Sigmoid colon (tissue), 7 donors: ENCODE measurements around the gene NUCKS1. TPM values are rescaled to one million over a fixed set of nuclear protein-coding genes. Genes with fewer than 3 reads are reported as not detected.

Experiments
- DNase-seq: peaks from one replicate; pipeline ENCODE4 v3.0.0-alpha.2; 2019
- H3K27ac ChIP-seq, 4 donors: fragments of 200-600 bp; sonication (generic); one replicate each; pipeline ENCODE4 v1.5.1; 2016 to 2019; ENCODE audit warnings: mild to moderate bottlenecking in 1 of 4
- H3K27me3 ChIP-seq, 3 donors: fragments of 200-600 bp; sonication (generic); one replicate each; pipeline ENCODE4 v1.5.1; 2019; ENCODE audit warnings: mild to moderate bottlenecking in 1 of 3
- H3K36me3 ChIP-seq, 4 donors: fragments of 200-600 bp; sonication (generic); one replicate each; pipeline ENCODE4 v1.5.1; 2016 to 2019
- H3K4me1 ChIP-seq, 4 donors: fragments of 200-600 bp; sonication (generic); one replicate each; pipeline ENCODE4 v1.5.1; 2017 to 2019
- H3K4me3 ChIP-seq, 4 donors: fragments of 200-600 bp; sonication (generic); one replicate each; pipeline ENCODE4 v1.5.1; 2017 to 2019; ENCODE audit warnings: mild to moderate bottlenecking in 2 of 4, moderate library complexity in 1 of 4
- H3K9me3 ChIP-seq, 4 donors: fragments of 200-600 bp in 3 of 4; sonication (generic) in 3 of 4; one replicate each; pipeline versions ENCODE4 v1.5.1 to v1.6.1; 2013 to 2019
- CTCF ChIP-seq, 4 experiments: fragments of 450-650 bp in 3 of 4; fragments of 200-600 bp in 1 of 4; IDR thresholded peaks; one replicate each; pipeline ENCODE4 v1.5.1; 2016 to 2019; ENCODE audit warnings: antibody characterized with exemption in 4 of 4, mild to moderate bottlenecking in 3 of 4, moderate library complexity in 2 of 4
- EP300 ChIP-seq, 4 donors: sonication (generic); formaldehyde crosslinking; IDR thresholded peaks; one replicate each; pipeline ENCODE4 v1.6.1; 2017; ENCODE audit warnings: antibody characterized with exemption in 4 of 4
- POLR2A ChIP-seq, 2 donors: fragments of 450-650 bp; IDR thresholded peaks; one replicate each; pipeline ENCODE4 v1.6.1; 2016; ENCODE audit warnings: antibody characterized with exemption in 2 of 2, mild to moderate bottlenecking in 2 of 2, moderate library complexity in 2 of 2
- POLR2AphosphoS5 ChIP-seq, 4 donors: sonication (generic); formaldehyde crosslinking; IDR thresholded peaks; one replicate each; pipeline ENCODE4 v1.6.1; 2017; ENCODE audit warnings: antibody characterized with exemption in 4 of 4
- WGBS, 2 donors: extraction: QIAGEN DNeasy Blood & Tissue Kit; methylation state at CpG; one replicate each; pipeline ENCODE4 v1.1.7; 2013; 5-methylcytosine and 5-hydroxymethylcytosine counted together
- intact Hi-C: fragments of 100-400 bp; cut with DNase I; formaldehyde crosslinking; loops from one replicate; pipeline ENCODE4 v1.15.1; 2023
- polyA plus RNA-seq, 3 donors: library from polyadenylated mRNA; stranded (reverse); fragments of 200-250 nt; gene quantifications; one replicate each; pipeline ENCODE4 v1.2.3, GENCODE V29; 2013
- total RNA-seq, 4 donors: library from RNA; depleted of rRNA; stranded (reverse); fragments of >200 nt; gene quantifications; one replicate each; pipeline ENCODE4 v1.1.0, GENCODE V29; 2016
- donor health status: healthy with polysubstance abuse.
- donor health status: Bipolar disorder and iron deficiency.
- donor health status: healthy.

The NUCKS1 gene
- total RNA-seq (100 to 1,000 TPM in 2 of 4 donors, 10 to 100 TPM in 2; 88.9 to 112 (median 98.5) TPM), polyA plus RNA-seq (10 to 100 TPM; 22.2 to 39.4 (median 27.0) TPM)

- intact Hi-C loops, result loop anchor here (2.0 kb wide), 1 partner anchor 24 kb away; the partner anchor contains the start of gene RAB29
- H3K27me3 ChIP-seq, result no peaks in the 10 kb centered on the region
- 0 to 1% methylated on average over 27 of the region's 27 CpGs for WGBS, 2 donors
- peak within 1 kb of the TSS; percentile 99 to 100 (median 99) for H3K27ac ChIP-seq
- H3K4me3 ChIP-seq, result peak within 1 kb of the TSS; percentile 75 to 98 (median 91)
- peak; percentile 100 for DNase-seq
- no peaks in the 10 kb centered on the region for H3K9me3 ChIP-seq
- peak; percentile 82 to 95 (median 84) for TF ChIP-seq POLR2AphosphoS5 (IDR thresholded peaks at IDR 0.05)
- TF ChIP-seq CTCF (IDR thresholded peaks at IDR 0.05), result peak in 1 of 4 experiments; percentile 18
- TF ChIP-seq EP300 (IDR thresholded peaks at IDR 0.05), result no peak
- TF ChIP-seq POLR2A (IDR thresholded peaks at IDR 0.05), result peak; percentile 47 to 56
- no peaks in the 10 kb centered on the region for H3K36me3 ChIP-seq
- peaks cover 0 to 36% (median 26%) of the 10 kb centered on the region in 4 donors for H3K4me1 ChIP-seq
These were observed at the start of gene NUCKS1 for GRCh38 chr1:205750138-205751035. NUCKS1 (minus strand) TSS chr1:205750182; CDS start chr1:205749973, 209 bp downstream.

GRCh38 chr1:205798577-205798976 is 48.6 kb upstream of the NUCKS1 start:
- Histone ChIP-seq H3K27ac (no peak overlapping the region), H3K4me1 (peaks cover 0 to 17% (median 14%) of the 10 kb centered on the region in 4 donors), H3K27me3 (no peaks in the 10 kb centered on the region), H3K4me3 (no peak overlapping the region), H3K36me3 (peaks cover 27 to 74% (median 37%) of the 10 kb centered on the region in 4 donors), H3K9me3 (no peaks in the 10 kb centered on the region)
- 40 to 79% methylated on average over 5 of the region's 5 CpGs for WGBS, 2 donors
- intact Hi-C loops, result no loop called here
- no peak for DNase-seq
- TF ChIP-seq CTCF (IDR thresholded peaks at IDR 0.05), result no peak
- TF ChIP-seq EP300 (IDR thresholded peaks at IDR 0.05), result no peak
- TF ChIP-seq POLR2A (IDR thresholded peaks at IDR 0.05), result no peak
- no peak for TF ChIP-seq POLR2AphosphoS5 (IDR thresholded peaks at IDR 0.05)

- peaks cover 27 to 88% (median 39%) of the 10 kb centered on the region in 4 donors for H3K36me3 ChIP-seq
These were observed 47.2 kb upstream of the NUCKS1 start for GRCh38 chr1:205797168-205797567.

More at GRCh38 chr1:205797168-205797567, 47.2 kb upstream of the NUCKS1 start:
- TF ChIP-seq EP300 (IDR thresholded peaks at IDR 0.05), result no peak
- no peak for TF ChIP-seq CTCF (IDR thresholded peaks at IDR 0.05)
- TF ChIP-seq POLR2A (IDR thresholded peaks at IDR 0.05), result no peak
- TF ChIP-seq POLR2AphosphoS5 (IDR thresholded peaks at IDR 0.05), result no peak
- H3K27ac ChIP-seq, result no peak overlapping the region
- H3K4me1 ChIP-seq, result peaks cover 0 to 15% (median 12%) of the 10 kb centered on the region in 4 donors
- intact Hi-C loops, result no loop called here
- no peaks in the 10 kb centered on the region for H3K27me3 ChIP-seq
- DNase-seq, result no peak
- H3K9me3 ChIP-seq, result no peaks in the 10 kb centered on the region
- WGBS, 2 donors, result 94 to 95% methylated on average over 2 of the region's 2 CpGs
- no peak overlapping the region for H3K4me3 ChIP-seq
